Fibroblast of villous mesenchyme (primary cell): ENCODE results near the gene IRF1. TPM values are rescaled to one million over a fixed set of nuclear protein-coding genes. Genes with fewer than 3 reads are reported as not detected.
"Not testable (repeated sequence)": the region's sequence is repeated elsewhere in the genome, so short reads cannot be mapped to it uniquely, and the experiment has no call there.

Experiments
- DNase-seq: peaks from one replicate; pipeline ENCODE4 v3.0.0-alpha.2; 2010; ENCODE audit warnings: low read depth
- H3K4me3 ChIP-seq: 2 replicates; pipeline ENCODE4 v1.5.1; 2011; ENCODE audit warnings: low read depth, mild to moderate bottlenecking, low read length
- CTCF ChIP-seq: IDR thresholded peaks from 2 replicates; pipeline ENCODE4 v1.5.1; 2012; ENCODE audit warnings: low read depth, mild to moderate bottlenecking, low read length; ENCODE audit not compliant: insufficient read depth
- total RNA-seq: library from RNA; depleted of rRNA; stranded (reverse); fragments of >200 nt; gene quantifications from 2 replicates; pipeline ENCODE4 v1.2.3, GENCODE V29; 2012

Gene IRF1
- total RNA-seq, 1 donor: 56.6 TPM

DNA sequence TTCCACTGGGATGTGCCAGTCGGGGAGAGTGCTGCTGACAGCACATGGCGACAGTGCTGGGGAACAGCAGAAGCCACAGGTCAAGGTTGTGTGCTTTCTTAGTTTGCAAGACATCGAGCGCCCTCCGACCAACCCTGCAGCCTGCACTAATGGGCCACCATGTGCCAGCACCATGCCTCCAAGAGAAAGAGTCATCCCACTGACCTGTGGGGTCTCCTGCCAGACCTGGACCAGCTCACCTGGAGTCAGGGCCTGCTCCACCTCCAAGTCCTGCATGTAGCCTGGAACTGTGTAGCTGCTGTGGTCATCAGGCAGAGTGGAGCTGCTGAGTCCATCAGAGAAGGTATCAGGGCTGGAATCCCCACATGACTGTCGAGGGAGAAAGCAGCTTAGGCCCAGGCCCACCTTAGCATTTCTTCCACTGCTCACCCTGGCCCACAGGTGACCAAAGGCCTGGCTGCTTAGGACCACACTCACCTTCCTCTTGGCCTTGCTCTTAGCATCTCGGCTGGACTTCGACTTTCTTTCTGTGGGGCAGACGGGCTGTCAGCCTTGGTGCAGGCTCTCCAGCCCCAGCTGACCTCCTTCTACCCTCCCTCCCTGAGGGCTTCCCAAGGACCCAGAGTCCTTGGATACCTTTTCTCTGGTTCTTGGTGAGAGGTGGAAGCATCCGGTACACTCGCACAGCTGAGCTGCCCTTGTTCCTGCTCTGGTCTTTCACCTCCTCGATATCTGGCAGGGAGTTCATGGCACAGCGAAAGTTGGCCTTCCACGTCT, 4.1 kb downstream of the IRF1 start:
- TF ChIP-seq CTCF: no peak
- no peak for DNase-seq
- H3K4me3 ChIP-seq: no peak overlapping the region

DNA sequence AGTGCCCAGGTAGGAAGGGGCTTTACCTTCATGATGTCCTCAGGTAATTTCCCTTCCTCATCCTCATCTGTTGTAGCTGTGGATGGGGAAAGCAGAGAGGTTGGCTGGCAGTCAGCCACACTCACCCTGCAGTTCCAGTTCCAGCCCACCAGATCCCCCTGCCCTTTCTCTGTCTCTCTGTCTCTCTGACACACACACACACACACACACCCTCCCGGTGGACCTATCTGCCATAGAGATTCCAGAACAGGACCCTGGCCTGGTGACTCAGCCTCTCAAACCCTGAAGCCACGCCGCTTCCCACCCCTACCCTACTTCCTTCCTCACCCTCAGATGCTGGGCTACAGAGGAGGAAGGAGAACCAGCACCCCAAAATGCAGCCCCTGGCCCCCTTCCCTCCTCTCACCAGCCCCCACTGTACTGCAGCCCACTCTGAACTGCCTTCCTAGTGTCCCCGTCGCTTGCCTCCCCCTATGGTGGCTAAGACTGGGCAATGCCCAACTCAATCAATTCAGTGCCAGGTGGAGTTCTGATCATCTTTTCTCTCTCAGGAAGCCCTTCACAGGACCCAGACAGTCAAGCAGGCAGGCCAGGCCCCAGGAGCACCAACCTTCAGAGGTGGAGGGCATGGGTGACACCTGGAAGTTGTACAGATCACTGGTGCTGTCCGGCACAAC, 4.8 kb downstream of the IRF1 start:
- no peak overlapping the region for H3K4me3 ChIP-seq
- no peak for DNase-seq
- TF ChIP-seq CTCF: no peak

DNA sequence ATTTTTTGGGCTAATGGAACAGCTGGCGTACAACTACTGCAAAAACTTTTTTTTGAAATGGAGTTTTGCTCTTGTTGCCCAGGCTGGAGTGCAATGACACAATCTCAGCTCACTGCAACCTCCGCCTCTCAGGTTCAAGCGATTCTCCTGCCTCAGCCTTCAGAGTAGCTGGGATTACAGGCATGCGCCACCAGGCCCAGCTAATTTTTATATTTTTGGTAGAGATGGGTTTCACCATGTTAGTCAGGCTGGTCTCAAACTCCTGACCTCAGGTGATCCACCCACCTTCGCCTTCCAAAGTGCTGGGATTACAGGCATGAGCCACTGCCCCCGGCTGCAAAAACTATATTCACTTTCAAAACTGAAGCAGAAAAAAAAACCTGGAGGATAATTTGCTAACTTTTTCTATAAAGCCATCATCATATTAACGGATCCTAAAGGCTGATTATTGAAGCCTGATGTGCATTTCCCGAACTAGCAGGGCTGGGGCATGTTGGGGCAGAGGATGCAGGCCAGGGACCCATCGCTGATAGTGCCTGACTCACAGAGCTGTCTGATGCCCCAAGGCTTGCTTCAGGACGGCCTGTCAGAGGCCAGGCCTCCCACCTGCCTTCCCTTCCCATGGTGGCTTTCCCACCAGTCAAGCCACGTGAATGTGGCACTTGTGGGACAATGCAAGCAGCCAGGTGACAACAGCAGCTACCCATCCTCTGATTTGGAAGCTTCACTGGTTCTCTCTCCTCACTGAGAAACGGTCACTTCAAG, 5.5 kb downstream of the IRF1 start:
- not testable (repeated sequence) for DNase-seq, H3K4me3 ChIP-seq

DNA sequence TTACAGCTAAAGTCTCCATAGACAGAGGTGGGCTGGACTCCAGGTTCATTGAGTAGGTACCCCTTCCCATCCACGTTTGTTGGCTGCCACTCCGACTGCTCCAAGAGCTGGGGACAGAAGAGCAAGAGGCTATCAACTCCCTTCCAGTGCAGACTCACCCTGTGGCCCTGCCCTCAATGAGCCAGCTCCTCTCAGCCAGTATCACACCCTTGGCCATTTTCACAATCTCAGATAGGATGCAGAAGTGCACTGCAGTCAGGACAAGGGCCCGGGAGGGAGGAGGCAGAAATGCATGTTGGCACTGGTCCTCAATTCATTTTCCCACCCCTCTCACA, 6.2 kb downstream of the IRF1 start:
- DNase-seq: no peak
- H3K4me3 ChIP-seq: no peak overlapping the region
- no peak for TF ChIP-seq CTCF

GRCh38 chr5:132483661-132484390, 6.7 kb downstream of the IRF1 start:
- no peak overlapping the region for H3K4me3 ChIP-seq
- no peak for DNase-seq
- no peak for TF ChIP-seq CTCF

DNA sequence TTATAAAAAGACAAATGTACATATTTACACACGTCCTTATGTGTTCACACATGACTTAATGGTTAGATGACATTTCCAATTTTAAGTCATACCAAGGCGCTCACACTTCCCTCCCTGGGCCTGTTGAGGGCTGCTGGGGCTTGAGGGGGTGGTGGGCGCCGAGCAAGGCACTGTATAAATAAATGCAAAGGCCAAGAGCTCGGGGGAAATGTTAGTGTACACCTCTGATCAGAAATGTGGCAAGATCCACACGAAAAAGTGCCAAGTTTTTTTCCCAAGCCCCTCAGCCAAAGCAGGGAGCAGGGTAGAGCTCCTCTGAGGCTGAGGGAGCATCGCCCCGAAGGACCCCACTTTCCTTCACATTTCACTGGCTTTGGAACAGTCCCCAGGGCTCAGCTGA, 7.5 kb downstream of the IRF1 start:
- TF ChIP-seq CTCF: no peak
- no peak overlapping the region for H3K4me3 ChIP-seq
- DNase-seq: no peak
